Skeletal muscle cell (primary cell): ENCODE data around the gene SEMA4C.
A peak's percentile ranks its signal among the peaks of the same experiment; 100 is the strongest.

ENCODE experiments used
- DNase-seq: peaks from one replicate; pipeline ENCODE4 v3.0.0-alpha.2; 2010; ENCODE audit warnings: low read depth
- H3K4me3 ChIP-seq: 2 replicates; pipeline ENCODE4 v1.5.1; 2011; ENCODE audit warnings: low read depth, mild to moderate bottlenecking, control low read depth, low read length, moderate library complexity

The SEMA4C gene

DNA sequence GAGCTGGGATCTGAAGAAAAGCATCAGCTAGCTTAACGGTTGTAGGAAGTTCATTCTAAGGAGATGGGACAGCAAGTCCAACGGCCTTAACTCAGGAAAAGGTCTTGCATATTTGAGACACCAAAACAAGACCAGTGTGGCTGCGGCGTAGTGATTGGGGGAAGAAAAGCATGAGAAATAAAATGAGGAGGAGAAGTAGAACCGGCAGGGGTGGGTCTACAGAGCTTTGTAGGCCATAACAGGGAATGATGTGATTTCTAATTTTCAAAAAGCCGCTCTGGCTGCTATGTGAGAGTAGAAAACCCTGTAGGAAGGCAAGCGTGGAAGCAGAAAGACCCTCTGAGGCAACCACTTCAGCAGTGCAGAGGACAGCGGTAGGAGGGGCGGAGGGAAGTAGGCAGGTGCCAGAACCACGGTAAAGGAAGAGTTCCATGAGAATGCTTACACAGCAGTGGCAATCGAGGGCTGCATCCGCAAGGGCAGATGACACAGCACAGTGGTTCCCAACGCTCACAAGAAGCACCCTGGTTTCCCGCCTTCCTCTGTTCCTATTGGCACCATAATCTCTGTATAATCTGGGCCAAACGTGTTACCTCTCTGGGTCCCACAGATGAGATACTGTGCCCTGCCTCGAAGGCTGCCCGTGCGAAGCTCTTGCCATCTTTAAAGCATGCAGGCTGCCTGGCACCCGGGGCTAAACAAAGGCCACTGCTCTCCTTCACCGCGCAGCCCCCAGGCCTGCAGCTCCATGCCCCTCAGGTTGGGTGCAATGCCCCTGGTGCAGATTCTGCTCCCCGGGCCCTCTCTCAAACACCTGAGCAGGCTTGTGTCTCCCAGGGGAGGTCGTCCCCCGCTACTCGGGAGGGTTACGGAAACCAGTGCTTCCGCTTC is 12.9 kb downstream of the SEMA4C start:
- no peak for DNase-seq
- H3K4me3 ChIP-seq: peak overlapping the region; percentile 83

GRCh38 chr2:96853321-96853720 is 16.6 kb downstream of the SEMA4C start:
- H3K4me3 ChIP-seq: no peak overlapping the region
- no peak for DNase-seq

DNA sequence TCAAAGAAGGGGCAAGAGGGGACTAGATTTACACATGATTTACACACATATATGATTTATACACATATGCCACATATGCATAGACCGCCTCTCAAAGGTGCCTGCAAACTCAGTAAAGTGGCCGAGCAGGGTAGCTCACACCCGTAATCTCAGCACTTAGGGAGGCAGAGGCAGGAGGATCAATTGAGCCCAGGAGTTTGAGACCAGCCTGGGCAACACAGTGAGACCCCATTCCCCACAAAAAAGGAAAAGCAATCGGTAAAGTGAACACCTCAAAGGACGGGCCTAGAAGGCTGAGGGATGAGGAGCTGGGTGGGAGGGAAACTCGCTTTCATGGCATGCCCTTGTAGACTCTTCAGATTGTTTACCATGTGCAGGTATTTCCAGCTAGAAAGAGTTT is 17.2 kb downstream of the SEMA4C start:
- no peak for DNase-seq

DNA sequence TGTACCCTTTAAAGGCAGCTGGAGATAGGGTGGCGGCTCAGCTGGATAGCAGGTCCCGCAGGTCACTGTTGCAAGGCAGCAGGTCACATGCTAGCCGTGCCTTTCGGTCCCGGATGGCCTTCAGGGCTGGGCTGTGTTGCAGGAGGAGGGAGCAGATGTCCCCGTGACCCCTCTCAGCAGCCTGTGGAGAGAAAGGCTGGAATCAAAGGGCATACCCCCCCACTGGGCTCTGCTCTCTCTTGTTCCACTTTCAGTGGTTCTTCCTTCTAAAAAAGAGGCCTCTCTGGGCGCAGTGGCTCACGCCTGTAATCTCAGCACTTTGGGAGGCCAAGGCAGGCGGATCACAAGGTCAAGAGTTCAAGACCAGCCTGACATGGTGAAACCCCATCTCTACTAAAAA is 21.6 kb downstream of the SEMA4C start:
- no peak for DNase-seq
- no peak overlapping the region for H3K4me3 ChIP-seq

More for the DNA sequence above, 17.2 kb downstream of the SEMA4C start:
- no peak overlapping the region for H3K4me3 ChIP-seq

DNA sequence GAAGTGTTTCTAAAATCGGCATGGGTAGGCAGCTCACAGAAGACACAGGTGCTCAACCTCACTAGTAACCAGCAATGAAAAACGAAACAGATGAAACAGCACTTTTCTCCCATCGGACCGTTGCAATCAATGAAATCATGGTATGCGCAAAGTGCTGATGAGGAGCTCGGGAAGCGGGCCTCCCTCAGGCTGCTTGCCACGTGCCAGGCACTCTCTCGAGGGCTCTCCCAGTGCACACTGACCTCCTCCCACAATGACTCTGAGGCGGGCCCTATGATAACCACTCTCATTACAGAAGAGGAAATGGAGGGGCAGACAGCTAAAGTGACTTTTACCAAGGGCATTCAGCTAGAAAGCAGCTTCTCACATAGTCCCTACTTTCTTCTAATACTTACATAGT is 22.3 kb downstream of the SEMA4C start:
- no peak for DNase-seq

GRCh38 chr2:96846825-96847224 is 23.1 kb downstream of the SEMA4C start:
- DNase-seq: no peak
- H3K4me3 ChIP-seq: no peak overlapping the region

More for the DNA sequence above, 22.3 kb downstream of the SEMA4C start:
- H3K4me3 ChIP-seq: no peak overlapping the region

GRCh38 chr2:96844405-96844808 is 25.5 kb downstream of the SEMA4C start:
- no peak overlapping the region for H3K4me3 ChIP-seq
- DNase-seq: no peak

DNA sequence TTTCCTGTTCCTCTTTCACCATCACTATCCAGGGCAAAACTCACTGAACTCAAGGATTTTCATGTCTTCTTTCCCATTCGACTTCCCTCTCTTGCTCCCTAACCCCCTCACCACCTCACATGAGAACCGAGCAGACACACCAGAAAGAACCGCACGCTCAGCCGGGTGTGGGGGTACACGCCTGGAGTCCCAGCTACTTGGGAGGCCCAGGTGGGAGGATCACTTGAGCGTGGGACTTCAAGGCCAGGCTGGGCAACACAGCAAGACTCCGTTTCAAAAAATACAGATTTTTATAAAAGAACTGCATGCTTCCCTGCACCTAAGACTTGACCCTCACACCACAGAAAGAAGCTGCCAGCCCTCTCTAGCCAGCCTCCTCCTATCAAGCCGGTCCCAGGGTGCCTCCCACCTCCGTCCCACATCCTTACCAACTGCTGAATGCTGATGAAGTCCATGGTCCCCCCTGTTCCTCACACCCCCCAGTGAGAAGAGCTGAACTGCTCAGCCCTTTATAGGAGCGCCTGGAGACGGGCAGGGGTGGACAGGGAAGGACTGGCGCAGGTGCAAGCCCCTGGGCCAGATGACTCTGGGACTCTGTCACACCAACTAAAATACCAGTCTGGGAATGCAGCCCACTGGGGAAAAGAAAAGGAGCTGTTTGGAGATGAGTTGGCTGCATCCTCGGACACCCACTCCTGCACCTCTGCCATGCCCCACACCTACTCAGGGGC is 26.2 kb downstream of the SEMA4C start, which contains the start of gene ANKRD23:
Gene ANKRD23, minus strand, starts transcription at position 484 of the 731 bp plus-strand sequence. Its CDS starts 29 bp downstream, at position 455.
- H3K4me3 ChIP-seq: no peak within 1 kb of the TSS
- DNase-seq: no peak

GRCh38 chr2:96842600-96842999 is 27.3 kb downstream of the SEMA4C start:
- no peak for DNase-seq
- H3K4me3 ChIP-seq: no peak overlapping the region

GRCh38 chr2:96841701-96842495 is 28.0 kb downstream of the SEMA4C start:
- H3K4me3 ChIP-seq: no peak overlapping the region
- DNase-seq: no peak

DNA sequence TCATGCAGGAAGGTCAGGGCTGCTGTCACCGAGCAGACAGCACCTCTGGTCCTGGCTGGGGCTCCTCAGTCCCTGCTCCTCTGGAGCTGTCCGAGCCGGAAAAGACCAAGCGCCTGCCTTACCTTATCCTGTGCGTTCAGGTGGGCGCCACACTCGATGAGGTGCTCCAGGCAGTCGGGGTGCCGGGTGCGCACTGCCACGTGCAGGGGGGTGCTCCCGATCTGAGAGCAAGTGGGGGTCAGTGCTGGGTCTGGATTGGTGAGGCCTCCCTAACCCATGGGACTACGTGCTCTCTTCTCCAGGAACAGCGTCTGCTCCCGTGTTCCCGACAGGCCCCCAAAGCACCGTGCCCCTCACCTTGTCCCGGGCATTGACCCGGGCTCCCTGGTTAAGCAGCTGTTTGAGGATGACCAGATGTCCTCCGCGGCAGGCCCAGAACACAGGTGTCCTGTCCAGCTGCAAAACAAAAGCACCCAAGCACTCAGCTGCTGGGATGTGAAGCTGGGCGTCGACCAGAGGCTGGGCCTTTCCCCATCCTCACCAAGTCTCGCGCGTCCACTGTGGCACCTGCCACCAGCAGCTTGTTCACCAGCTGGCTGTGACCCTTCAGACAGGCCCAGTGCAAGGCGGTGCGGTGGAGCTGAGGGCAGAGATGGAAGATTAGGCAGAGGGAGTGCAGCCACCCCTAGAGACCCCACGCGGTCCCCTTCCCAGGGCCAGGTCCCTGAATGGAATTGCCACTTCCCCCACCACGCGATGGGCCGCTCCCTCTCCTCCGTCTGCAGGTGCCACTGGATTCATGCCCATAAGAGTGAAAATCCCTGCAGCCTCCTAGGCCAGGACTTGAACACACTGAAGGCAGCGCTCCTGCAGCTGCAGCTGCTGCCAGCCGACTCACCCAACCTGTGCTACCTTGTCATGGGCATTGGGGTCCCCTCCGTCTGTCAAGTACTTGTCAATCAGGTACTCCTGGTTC is 29.7 kb downstream of the SEMA4C start:
- H3K4me3 ChIP-seq: no peak overlapping the region

GRCh38 chr2:96839293-96839874 is 30.5 kb downstream of the SEMA4C start:
- DNase-seq: no peak
- no peak overlapping the region for H3K4me3 ChIP-seq

More for the DNA sequence above, 29.7 kb downstream of the SEMA4C start:
- no peak for DNase-seq

DNA sequence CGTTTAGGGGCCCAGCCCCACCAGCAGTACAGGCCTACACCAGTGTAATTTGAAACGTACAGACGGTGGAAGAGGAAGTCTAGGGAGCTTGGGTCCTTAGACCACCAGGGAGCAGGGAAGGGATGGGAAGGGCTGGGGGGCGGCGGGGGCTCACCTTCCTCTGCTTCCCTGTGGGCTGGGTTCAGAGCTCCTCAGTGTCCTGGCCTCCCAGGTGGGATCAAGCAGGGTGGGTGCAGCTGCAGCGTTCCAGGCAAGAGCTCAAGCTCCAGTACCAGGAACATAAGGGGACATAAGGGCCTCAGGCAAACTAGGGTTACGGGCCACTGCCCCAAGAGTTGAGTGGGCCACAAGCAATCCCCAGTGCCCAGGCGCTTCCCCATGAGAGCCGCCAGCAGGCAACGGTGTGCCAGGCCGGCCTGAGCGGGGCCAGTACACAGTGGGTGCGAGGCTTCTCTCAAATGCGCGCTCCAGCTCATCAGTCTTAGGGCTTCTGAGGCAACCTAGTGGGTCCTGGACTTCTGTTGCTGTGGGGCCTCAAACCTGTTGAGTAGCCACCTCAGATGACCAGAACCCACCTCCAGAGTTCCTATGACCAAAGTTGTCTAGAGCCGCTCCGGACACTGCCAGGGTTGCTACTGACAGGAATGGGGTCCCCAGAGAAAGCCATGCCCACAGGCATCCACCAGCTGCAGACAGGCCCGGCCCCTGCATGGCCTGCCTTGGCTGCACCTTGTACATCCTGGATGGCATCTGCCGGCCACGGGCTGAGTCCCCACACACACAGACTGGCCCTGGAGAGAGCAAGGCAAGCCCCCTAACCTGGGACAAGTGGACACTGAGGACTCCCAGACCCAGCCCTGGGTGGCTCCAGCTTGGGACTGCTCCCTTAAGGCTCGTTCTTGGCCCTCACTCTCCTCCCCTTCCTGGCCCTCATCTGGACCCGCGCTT is 31.3 kb downstream of the SEMA4C start:
- H3K4me3 ChIP-seq: no peak overlapping the region
- DNase-seq: no peak

DNA sequence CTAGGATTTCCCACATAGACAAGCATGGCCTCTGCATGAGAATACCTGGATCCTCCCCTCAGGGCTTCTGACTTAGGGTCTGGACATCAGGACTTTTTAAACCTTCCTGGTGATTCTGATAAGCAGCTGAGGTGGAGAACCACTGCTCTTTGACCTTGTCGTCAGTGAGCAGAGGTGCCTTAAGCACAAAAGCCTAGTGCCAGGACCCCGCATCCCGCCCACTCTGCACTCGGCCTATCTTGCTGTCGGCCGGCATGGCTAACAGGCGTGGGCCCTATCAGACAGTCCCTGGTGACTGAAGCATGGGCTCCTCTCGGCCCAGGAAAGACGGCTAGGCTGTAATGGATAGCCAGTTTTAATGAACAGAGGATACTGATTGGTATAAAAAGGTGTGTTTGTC is 32.3 kb downstream of the SEMA4C start:
- no peak overlapping the region for H3K4me3 ChIP-seq
- no peak for DNase-seq

GRCh38 chr2:96835830-96836229 is 34.0 kb downstream of the SEMA4C start:
- DNase-seq: no peak
- H3K4me3 ChIP-seq: no peak overlapping the region

- no peak overlapping the region for H3K4me3 ChIP-seq
These were observed 36.9 kb downstream of the SEMA4C start for GRCh38 chr2:96832754-96833507.

DNA sequence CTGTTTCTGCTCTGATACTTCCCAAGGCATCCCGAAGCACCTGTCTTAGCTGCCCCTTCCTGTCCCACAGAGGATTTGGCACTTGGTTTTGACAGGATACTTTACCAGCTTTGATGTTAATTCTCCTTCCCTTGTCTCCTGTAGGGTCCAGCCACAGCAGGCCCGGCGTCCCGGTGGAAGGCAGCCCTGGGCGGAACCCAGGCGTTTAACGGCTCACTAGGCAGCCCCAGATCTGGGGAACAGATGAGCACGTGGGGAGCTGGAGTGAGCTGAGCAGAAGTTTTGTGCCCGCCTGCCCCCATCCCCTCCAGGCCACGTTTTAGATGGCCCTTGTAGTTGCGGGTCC is 37.5 kb downstream of the SEMA4C start:
- H3K4me3 ChIP-seq: no peak overlapping the region
- DNase-seq: no peak

More at GRCh38 chr2:96832754-96833507, 36.9 kb downstream of the SEMA4C start:
- no peak for DNase-seq
